ENCODE measurements around the gene DYSF.

DNA sequence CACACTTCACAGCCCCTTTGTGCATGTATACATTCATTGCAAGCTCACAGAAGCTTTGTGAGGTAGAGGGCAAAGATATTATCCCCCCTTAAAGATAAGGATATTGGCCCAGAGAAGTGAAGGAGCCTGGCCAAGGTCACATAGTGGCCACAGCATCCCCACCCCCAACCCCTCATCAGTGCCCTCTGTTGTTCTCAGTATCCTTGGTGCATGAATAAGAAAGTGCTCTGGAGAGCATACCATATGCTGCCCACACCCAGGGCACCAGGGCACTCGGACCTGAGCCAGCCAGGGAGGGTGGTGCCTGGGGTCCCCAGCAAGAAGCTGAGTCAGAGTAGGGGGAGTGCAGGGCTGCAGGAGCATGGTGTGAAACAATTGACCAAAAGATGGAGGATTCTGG is 3.3 kb downstream of the DYSF start:
- TF ChIP-seq CTCF (IDR thresholded peaks at IDR 0.05; ENCODE audit: low read length) = no peak
- no peak for TF ChIP-seq EZH2 (optimal IDR thresholded peaks at IDR 0.05; ENCODE audit: low read depth, low read length)
- TF ChIP-seq EZH2phosphoT487 (IDR thresholded peaks at IDR 0.05; ENCODE audit: low read length) = no peak
